CD4-positive, alpha-beta T cell treated with Interleukin-10 for 1 hour (primary cell): Measurements from ENCODE around the gene TIMM17A.
"Not testable (repeated sequence)": the region's sequence is repeated elsewhere in the genome, so short reads cannot be mapped to it uniquely, and the experiment has no call there.

Experiments
- DNase-seq: peaks from one replicate; pipeline ENCODE4 v3.0.0-alpha.2; 2020

Gene TIMM17A

GRCh38 chr1:201941420-201942128 lies 13.7 kb upstream of the TIMM17A start:
- DNase-seq: no peak

GRCh38 chr1:201942129-201942495 lies 13.2 kb upstream of the TIMM17A start:
- no peak for DNase-seq

- DNase-seq: no peak
Measured at GRCh38 chr1:201944002-201944401, 11.3 kb upstream of the TIMM17A start.

- DNase-seq: no peak
Measured at GRCh38 chr1:201944639-201945038, 10.7 kb upstream of the TIMM17A start.

GRCh38 chr1:201945157-201945556 lies 10.1 kb upstream of the TIMM17A start:
- no peak for DNase-seq

GRCh38 chr1:201945863-201946223 lies 9.5 kb upstream of the TIMM17A start:
- DNase-seq: no peak

- DNase-seq: no peak
Measured at GRCh38 chr1:201946224-201946908, 8.9 kb upstream of the TIMM17A start, which contains the start of gene LMOD1. Gene LMOD1, minus strand, starts transcription at chr1:201946548. Its CDS starts 208 bp downstream, at chr1:201946340.

- DNase-seq: no peak
Measured at GRCh38 chr1:201947697-201948008, 7.7 kb upstream of the TIMM17A start.

GRCh38 chr1:201949491-201949890 lies 5.8 kb upstream of the TIMM17A start:
- DNase-seq: no peak

GRCh38 chr1:201954263-201955008 lies 867 bp upstream of the TIMM17A start:
- peak; percentile 19 for DNase-seq

GRCh38 chr1:201955729-201956143 lies 433 bp downstream of the TIMM17A start:
- DNase-seq: no peak

- no peak for DNase-seq
Measured at GRCh38 chr1:201958348-201958747, 3.0 kb downstream of the TIMM17A start.

GRCh38 chr1:201962382-201962781 lies 7.1 kb downstream of the TIMM17A start:
- DNase-seq: not testable (repeated sequence)

GRCh38 chr1:201964261-201964660 lies 9.0 kb downstream of the TIMM17A start:
- no peak for DNase-seq

- no peak for DNase-seq
Measured at GRCh38 chr1:201966171-201966570, 10.9 kb downstream of the TIMM17A start.

- no peak for DNase-seq
Measured at GRCh38 chr1:201968202-201968925, 13.1 kb downstream of the TIMM17A start.

- no peak for DNase-seq
Measured at GRCh38 chr1:201970334-201971159, 15.2 kb downstream of the TIMM17A start.

GRCh38 chr1:201982082-201982622 lies 26.8 kb downstream of the TIMM17A start:
- peak; percentile 74 for DNase-seq

GRCh38 chr1:201982623-201983379 lies 27.5 kb downstream of the TIMM17A start, which contains the start of gene RNPEP:
Gene RNPEP, plus strand, starts transcription at chr1:201982648. Its CDS starts 19 bp downstream, at chr1:201982667.
- peak; percentile 55 for DNase-seq

GRCh38 chr1:201983380-201983805 lies 28.1 kb downstream of the TIMM17A start:
- peak; percentile 29 for DNase-seq

GRCh38 chr1:201984446-201984845 lies 29.1 kb downstream of the TIMM17A start:
- DNase-seq: no peak
